Breast epithelium (tissue), 4 donors: ENCODE measurements around the gene VPS11. TPM values are rescaled to one million over a fixed set of nuclear protein-coding genes. Genes with fewer than 3 reads are reported as not detected.
A peak's percentile ranks its signal among the peaks of the same experiment; 100 is the strongest.
"Not testable (repeated sequence)": the region's sequence is repeated elsewhere in the genome, so short reads cannot be mapped to it uniquely, and the experiment has no call there.

Experiments
- DNase-seq, 2 donors: peaks; one replicate each; pipeline ENCODE4 v3.0.0-alpha.2; 2019; ENCODE audit warnings: low spot score in 2 of 2
- H3K27ac ChIP-seq, 2 donors: fragments of 200-600 bp; sonication (generic) in 1 of 2; one replicate each; pipeline ENCODE4 v1.5.1; 2016 to 2019; ENCODE audit warnings: mild to moderate bottlenecking in 1 of 2
- H3K27me3 ChIP-seq, 2 donors: fragments of 200-600 bp; sonication (generic) in 1 of 2; one replicate each; pipeline versions ENCODE4 v1.5.1 to v1.6.0; 2017 to 2019; ENCODE audit warnings: control low read depth in 1 of 2, mild to moderate bottlenecking in 1 of 2
- H3K36me3 ChIP-seq: fragments of 200-600 bp; one replicate; pipeline ENCODE4 v1.5.1; 2019
- H3K4me1 ChIP-seq, 2 donors: fragments of 200-600 bp; sonication (generic); one replicate each; pipeline ENCODE4 v1.5.1; 2016 to 2019; ENCODE audit warnings: control low read depth in 1 of 2
- H3K4me3 ChIP-seq, 3 donors: fragments of 200-600 bp; sonication (generic); 1 replicate in 2 of 3; 2 replicates in 1 of 3; pipeline ENCODE4 v1.5.1; 2016 to 2019; ENCODE audit warnings: mild to moderate bottlenecking in 3 of 3, moderate library complexity in 2 of 3
- H3K9me3 ChIP-seq, 2 donors: fragments of 200-600 bp; sonication (generic) in 1 of 2; one replicate each; pipeline ENCODE4 v1.5.1; 2016 to 2019; ENCODE audit warnings: control low read depth in 1 of 2
- POLR2A ChIP-seq: fragments of 450-650 bp; IDR thresholded peaks from one replicate; pipeline ENCODE4 v1.6.1; 2016; ENCODE audit warnings: antibody characterized with exemption, mild to moderate bottlenecking, moderate library complexity
- POLR2AphosphoS5 ChIP-seq, 3 donors: sonication (generic); formaldehyde crosslinking; IDR thresholded peaks; one replicate each; pipeline ENCODE4 v1.6.1; 2017; ENCODE audit warnings: antibody characterized with exemption in 3 of 3
- intact Hi-C: fragments of 100-400 bp; cut with DNase I; formaldehyde crosslinking; loops from one replicate; pipeline ENCODE4 v1.15.1; 2023; ENCODE audit warnings: low total_unique reads
- total RNA-seq, 3 donors: library from RNA; depleted of rRNA; stranded (reverse); fragments of >200 nt; gene quantifications; one replicate each; pipeline ENCODE4 v1.1.0, GENCODE V29; 2016
- TF ChIP-seq, protein P1 (sequence below), 3 donors: fragments of 450-650 bp; IDR thresholded peaks; one replicate each; pipeline ENCODE4 v1.5.1; 2016 to 2017; ENCODE audit warnings: antibody characterized with exemption in 3 of 3, mild to moderate bottlenecking in 3 of 3, moderate library complexity in 3 of 3

The VPS11 gene
- total RNA-seq, 3 donors from 2014 or later: 38.0 to 53.9 (median 46.6) TPM

DNA sequence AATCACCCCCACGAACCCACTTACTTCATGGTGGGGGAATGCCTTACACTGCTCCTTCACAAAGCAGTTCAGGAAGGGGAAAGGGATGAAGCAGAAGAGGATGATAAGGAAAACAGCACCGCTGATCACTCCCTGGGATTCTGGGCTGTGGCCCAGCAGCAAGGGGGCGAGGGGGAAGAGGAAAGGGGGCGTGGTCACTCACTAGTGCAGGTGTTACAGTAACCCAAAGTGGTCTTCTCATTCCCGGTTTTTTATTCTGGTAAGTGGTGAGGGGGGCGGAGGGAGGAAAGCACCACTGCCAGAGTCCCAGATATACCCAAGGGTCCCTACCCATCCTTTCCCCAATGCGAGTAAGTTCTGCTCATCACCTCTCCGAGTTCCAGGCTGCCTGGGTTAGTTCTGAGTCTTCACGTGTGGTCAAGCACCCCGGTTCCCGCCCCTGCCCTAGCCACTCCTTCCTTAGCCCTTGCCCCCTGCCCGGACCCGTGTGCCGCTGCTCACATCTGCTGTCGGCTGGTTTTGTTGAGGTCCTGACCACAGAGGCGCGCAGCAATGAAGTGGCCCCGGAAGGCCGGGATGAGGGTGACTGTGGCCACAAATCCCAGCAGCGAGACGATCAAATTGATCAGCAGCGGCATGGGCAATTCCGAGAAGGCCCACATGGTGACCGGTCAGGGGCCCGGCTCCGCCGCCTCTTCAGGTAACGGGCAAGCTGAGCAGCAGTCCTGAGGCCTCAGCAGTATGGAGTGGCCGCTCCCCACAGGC lies 33.6 kb downstream of the VPS11 start:
- Histone ChIP-seq H3K4me3 (peak overlapping the region; percentile 75 to 97 (median 83)), H3K27ac (peak overlapping the region; percentile 94 to 97), H3K9me3 (no peaks in the 10 kb centered on the region), H3K36me3 (peaks cover 11% of the 10 kb centered on the region), H3K4me1 (peaks cover 4 to 17% of the 10 kb centered on the region in 2 donors), H3K27me3 (no peaks in the 10 kb centered on the region)
- no peak for TF ChIP-seq POLR2AphosphoS5 (IDR thresholded peaks at IDR 0.05)
- intact Hi-C loops: no loop called here
- no peak for DNase-seq

DNA sequence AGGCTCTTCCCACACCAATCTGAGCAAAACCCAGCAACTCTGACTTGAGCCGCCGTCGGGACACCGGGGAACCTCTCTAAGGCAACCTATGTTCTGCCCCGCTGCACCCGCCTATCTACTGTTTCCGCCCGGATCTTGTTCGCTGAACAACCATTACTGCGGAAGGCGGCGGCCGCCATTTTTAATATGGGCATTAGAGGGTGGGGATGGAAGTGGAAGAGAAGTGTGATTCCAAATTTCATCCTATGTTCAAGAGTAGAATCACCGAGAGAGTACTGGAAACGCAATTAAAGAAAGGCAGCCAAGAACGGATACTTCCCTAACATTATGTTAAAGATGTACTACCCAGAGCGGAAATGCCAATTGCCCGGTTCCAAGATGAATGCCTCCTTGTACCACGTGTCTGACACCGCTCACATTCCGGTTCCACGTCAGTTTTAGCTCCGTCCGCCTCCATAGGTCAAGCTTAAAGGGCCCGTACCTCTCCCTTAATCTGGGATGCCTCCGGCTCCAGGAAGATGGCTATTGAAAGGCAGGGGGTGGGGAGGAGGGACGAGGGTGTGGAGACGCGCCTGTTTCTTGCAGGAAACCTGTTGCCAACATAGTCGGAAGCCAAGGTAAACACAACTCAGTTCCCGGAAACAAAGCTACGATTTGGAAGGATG lies 34.3 kb downstream of the VPS11 start, which contains the start of gene DPAGT1:
Gene DPAGT1, minus strand, starts transcription at position 95 of the 665 bp plus-strand sequence. CDS start 198 bp downstream, outside the sequence.
- intact Hi-C loops: no loop called here
- TF ChIP-seq POLR2AphosphoS5 (IDR thresholded peaks at IDR 0.05): peak; percentile 56 to 74 (median 69)
- no peak for TF ChIP-seq POLR2A
- TF ChIP-seq, protein P1, sequence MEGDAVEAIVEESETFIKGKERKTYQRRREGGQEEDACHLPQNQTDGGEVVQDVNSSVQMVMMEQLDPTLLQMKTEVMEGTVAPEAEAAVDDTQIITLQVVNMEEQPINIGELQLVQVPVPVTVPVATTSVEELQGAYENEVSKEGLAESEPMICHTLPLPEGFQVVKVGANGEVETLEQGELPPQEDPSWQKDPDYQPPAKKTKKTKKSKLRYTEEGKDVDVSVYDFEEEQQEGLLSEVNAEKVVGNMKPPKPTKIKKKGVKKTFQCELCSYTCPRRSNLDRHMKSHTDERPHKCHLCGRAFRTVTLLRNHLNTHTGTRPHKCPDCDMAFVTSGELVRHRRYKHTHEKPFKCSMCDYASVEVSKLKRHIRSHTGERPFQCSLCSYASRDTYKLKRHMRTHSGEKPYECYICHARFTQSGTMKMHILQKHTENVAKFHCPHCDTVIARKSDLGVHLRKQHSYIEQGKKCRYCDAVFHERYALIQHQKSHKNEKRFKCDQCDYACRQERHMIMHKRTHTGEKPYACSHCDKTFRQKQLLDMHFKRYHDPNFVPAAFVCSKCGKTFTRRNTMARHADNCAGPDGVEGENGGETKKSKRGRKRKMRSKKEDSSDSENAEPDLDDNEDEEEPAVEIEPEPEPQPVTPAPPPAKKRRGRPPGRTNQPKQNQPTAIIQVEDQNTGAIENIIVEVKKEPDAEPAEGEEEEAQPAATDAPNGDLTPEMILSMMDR (IDR thresholded peaks at IDR 0.05): peak in 1 of 3 donors; percentile 8
- peak; percentile 88 to 96 for DNase-seq

DNA sequence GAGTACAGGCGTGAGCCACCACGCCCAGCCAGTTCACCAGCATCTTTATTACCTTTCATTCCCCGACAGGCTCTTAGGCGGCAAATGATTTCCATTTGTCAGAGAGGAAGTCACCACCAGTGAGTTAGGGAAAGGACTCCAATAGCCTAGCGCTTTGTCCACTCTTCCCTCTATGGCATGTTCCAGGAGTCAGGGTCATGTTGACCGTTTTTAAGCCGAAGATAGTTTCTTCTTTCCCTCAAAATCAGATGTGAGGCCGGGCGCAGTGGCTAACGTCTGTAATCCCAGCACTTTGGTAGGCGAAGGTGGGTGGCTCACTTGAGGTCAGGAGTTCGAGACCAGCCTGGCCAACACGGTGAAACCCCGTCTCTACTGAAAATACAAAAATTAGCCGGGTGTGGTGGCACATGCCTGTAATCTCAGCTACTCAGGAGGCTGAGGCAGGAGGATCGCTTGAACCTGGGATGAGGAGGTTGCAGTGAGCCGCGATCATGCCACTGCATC lies 35.6 kb downstream of the VPS11 start:
- H3K27me3 ChIP-seq, intact Hi-C loops, H3K9me3 ChIP-seq, DNase-seq, H3K36me3 ChIP-seq: not testable (repeated sequence)
- H3K4me3 ChIP-seq: peak overlapping the region; percentile 75 to 97 (median 83)
- peaks cover 5 to 17% of the 10 kb centered on the region in 2 donors for H3K4me1 ChIP-seq
- H3K27ac ChIP-seq: peak overlapping the region; percentile 94 to 97

More for the DNA sequence above, 34.3 kb downstream of the VPS11 start, which contains the start of gene DPAGT1:
- H3K4me3 ChIP-seq: peak within 1 kb of the TSS; percentile 75 to 97 (median 83)
- no peaks in the 10 kb centered on the region for H3K9me3 ChIP-seq
- H3K36me3 ChIP-seq: peaks cover 11% of the 10 kb centered on the region
- H3K27me3 ChIP-seq: no peaks in the 10 kb centered on the region
- H3K4me1 ChIP-seq: peaks cover 4 to 17% of the 10 kb centered on the region in 2 donors
- peak within 1 kb of the TSS; percentile 94 to 97 for H3K27ac ChIP-seq

DNA sequence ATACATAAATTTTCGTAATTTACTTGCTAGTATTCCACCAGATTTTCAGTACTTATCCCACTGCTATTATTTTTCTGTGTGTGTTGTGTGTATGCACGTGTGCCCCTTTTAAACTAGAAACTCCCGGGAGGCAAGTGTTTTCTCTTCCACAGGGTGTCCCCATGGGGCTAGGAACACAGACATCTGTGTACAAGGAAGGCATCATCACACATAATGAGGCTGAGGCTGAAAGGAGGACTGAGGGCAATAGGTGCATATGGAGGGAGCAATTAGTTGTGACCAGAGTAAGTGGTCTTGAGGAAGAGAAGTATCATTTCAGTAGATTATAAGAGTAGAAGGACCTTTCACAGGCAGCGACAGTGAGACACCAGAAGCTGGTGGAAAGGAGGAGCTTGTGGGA lies 36.2 kb downstream of the VPS11 start:
- H3K36me3 ChIP-seq: no peaks in the 10 kb centered on the region
- DNase-seq: no peak
- H3K27ac ChIP-seq: peak overlapping the region; percentile 94 to 97
- no peaks in the 10 kb centered on the region for H3K9me3 ChIP-seq
- H3K4me3 ChIP-seq: no peak overlapping the region
- H3K27me3 ChIP-seq: no peaks in the 10 kb centered on the region
- TF ChIP-seq POLR2A (no peak), POLR2AphosphoS5 (IDR thresholded peaks at IDR 0.05) (no peak)
- TF ChIP-seq, protein P1 (IDR thresholded peaks at IDR 0.05): no peak
- peaks cover 8 to 17% of the 10 kb centered on the region in 2 donors for H3K4me1 ChIP-seq
- intact Hi-C loops: no loop called here

DNA sequence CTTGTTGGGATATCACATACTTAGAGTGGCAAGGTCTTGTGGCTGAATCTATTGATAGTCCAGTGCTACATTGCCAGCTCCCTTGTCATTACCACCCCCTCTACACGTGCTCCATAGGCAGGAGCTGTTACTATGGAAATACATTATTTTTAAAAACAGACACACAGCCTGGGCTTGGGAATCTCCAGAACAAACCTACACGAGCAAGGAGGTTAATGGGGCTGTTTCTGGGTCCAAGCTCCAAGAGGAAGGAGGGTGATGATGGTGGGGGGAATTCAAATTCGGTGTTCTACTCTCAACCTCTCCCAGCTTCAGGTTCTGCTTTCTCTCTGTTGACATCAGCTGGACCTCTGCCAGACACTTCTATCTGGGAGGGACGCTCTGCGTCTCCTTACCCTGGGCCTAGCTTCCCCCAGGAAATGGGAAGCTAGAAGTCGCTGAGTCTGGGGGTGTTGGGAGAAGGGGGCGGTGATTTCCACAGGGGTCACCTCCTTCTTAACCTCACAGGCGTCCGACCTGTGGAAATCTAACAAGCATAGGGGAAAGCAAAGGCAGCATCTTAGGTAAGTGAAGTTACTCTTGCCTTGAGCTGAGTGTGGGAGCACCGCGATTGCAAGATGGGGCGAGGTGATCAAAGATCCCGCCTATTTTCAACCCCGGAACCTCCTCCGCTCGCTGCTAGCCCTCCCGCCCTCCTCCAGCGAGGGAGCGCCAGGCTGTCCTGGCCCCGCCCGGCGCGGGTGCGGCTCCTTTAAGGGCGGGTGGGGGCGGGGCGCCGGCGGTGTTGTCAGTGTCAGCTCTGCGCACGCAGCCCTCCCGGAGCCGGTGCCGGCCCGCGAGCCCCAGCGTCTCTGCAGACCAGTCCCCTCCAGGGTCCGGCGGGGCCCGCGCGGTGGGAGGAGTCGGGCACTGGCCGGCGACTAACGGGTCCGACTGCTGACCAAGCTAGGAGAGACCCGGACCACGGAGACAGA lies 39.2 kb downstream of the VPS11 start, which contains the start of gene C2CD2L:
Gene C2CD2L, plus strand, starts transcription at position 781 of the 974 bp plus-strand sequence. CDS start 398 bp downstream, outside the sequence.
- H3K36me3 ChIP-seq: no peaks in the 10 kb centered on the region
- intact Hi-C loops: no loop called here
- peak within 1 kb of the TSS; percentile 61 to 97 (median 95) for H3K4me3 ChIP-seq
- no peaks in the 10 kb centered on the region for H3K9me3 ChIP-seq
- no peaks in the 10 kb centered on the region for H3K27me3 ChIP-seq
- H3K4me1 ChIP-seq: peaks cover 4 to 6% of the 10 kb centered on the region in 2 donors
- DNase-seq: peak; percentile 85 to 88
- H3K27ac ChIP-seq: peak within 1 kb of the TSS; percentile 82 to 86
- TF ChIP-seq POLR2A (no peak), POLR2AphosphoS5 (IDR thresholded peaks at IDR 0.05) (peak in 1 of 3 donors; percentile 31)
- TF ChIP-seq, protein P1 (IDR thresholded peaks at IDR 0.05): no peak
